Stimulated activated CD8-positive, alpha-beta memory T cell treated with anti-CD3 and anti-CD28 coated beads, Interleukin-7, amount 100 ng/mL, for 48 hours (primary cell): ENCODE measurements around the gene PLEKHA7.
"Not testable (repeated sequence)": the region's sequence is repeated elsewhere in the genome, so short reads cannot be mapped to it uniquely, and the experiment has no call there.

ENCODE experiments used
- DNase-seq, 2 donors: peaks; one replicate each; pipeline ENCODE4 v3.0.0-alpha.2; 2020; ENCODE audit warnings: low read depth in 1 of 2; ENCODE audit errors: extremely low read depth in 1 of 2

Gene PLEKHA7

DNA sequence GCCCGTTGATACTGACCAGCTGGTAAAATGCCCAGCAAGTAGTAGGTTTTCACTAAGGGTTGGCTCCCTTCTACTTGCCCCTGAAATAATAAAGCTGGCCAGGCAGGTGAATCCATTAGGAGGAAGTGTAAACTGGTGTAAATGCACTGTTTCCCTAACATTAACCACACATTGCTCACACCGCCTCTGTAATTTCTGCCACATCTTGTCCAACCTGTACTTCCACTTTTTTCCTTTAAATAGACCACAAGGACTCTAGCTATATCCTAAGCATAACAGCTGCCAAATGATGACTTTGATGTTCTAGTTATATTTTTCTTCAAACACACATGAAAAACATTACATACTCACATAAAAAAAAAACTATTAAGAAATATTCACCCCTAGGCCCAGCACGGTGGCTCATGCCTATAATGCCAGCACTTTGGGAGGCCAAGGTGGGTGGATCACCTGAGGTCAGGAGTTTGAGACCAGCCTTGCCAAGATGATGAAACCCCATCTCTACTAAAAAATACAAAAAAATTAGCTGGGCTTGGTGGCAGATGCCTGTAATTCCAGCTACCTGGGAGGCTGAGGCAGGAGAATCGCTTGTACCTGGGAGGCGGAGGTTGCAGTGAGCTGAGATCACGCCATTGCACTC lies 95.6 kb downstream of the PLEKHA7 start:
- not testable (repeated sequence) for DNase-seq

GRCh38 chr11:16917941-16918340 lies 96.3 kb downstream of the PLEKHA7 start:
- DNase-seq = no peak

GRCh38 chr11:16912692-16913111 lies 101.5 kb downstream of the PLEKHA7 start:
- no peak for DNase-seq

GRCh38 chr11:16911658-16912057 lies 102.6 kb downstream of the PLEKHA7 start:
- DNase-seq = no peak

- DNase-seq = no peak
Observed at GRCh38 chr11:16911186-16911585, 103.0 kb downstream of the PLEKHA7 start.

GRCh38 chr11:16909359-16910035 lies 104.7 kb downstream of the PLEKHA7 start:
- no peak for DNase-seq

DNA sequence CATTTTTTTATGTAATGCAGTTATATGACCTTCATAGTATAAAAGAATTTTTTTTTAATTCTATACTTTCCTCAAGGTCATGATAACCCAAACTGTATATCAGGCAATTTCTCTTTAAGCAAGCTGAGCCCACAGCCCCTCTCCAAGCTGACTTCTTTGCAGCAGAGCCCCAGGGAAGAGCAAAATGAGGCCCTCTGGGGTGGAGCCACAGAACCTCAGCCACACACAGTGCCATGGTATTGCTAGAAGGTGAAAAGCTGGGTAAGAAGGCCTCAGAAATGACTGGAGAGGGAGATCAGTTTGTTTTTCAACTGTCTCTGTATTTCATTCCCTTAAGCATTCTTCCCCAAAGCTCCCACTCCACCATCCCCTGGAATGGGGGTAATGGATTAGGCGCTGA lies 108.8 kb downstream of the PLEKHA7 start:
- no peak for DNase-seq

- not testable (repeated sequence) for DNase-seq
Observed at GRCh38 chr11:16904761-16905160, 109.5 kb downstream of the PLEKHA7 start.

DNA sequence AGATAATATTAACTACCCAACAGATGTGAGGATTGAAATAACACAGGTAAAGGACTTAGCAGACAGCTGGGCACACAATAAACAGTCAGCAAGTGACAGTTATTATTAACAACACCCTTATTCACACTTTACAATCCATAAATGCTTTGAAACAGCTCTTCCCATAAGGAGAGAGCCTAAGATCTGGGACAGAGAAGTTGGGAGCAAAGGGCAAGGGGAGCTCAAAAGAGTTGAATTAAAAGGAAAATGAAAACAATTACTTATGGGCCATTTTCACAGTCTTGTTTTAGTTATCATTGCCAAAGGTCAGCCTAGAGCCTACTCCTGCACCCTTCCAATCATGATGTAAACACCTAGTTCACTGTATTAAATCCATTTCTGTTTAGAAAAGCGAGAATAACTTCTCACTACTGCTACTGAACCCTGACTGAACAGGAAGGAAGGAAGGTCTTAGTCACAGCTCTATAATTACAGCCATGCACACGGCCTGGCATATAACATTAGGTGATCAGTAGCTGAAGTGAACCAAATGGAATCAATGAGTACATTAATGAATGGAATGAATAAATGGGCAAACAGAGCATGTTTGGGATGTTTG lies 111.3 kb downstream of the PLEKHA7 start:
- no peak for DNase-seq

GRCh38 chr11:16902182-16902581 lies 112.0 kb downstream of the PLEKHA7 start:
- peak in 1 of 2 donors; percentile 25 for DNase-seq

DNA sequence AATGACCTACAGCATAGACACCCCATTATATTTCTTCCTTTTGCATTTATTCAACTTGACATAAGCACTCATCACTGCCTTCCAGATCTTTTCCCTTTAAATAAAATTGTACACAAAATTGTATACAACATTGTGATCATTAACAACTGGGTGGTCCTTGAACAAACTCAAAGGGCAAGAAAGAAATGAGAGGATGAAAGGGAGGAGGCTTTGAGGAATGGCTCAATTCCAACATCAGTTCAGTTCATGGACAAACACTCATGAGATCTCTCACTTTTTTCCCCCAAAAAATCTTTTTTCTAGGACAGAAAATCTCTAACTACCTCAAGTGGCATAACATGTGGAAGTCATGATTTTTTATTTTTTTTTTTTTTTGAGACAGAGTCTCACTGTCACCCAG lies 113.7 kb downstream of the PLEKHA7 start:
- DNase-seq = no peak

DNA sequence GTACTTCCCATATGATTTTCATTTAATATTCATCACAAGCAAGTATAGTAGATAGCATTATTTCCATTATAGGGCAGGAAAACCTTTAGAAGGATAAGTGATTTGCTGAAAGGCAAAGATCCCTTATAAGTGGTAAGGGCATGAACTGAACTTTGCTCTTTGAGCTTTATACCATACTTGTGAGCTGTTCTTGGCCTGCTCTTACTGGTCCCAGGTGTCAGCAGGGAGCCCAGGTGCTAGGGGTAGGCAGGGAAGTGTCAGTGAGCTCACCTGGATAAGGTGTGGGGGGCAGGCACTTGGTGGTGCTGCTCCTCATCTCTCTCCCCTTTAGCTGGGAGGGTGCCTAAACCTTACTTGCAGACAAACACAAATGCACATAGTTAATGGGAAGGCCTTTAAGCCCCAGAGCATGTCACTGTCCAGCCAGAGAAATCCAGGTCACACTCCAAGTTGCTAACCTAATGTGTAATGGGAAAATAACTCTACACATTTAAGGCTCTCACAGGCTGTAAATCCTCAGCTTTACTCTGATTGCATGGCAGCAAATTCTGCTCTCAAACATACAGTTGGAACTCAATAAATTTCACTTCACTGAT lies 114.4 kb downstream of the PLEKHA7 start:
- DNase-seq = no peak

DNA sequence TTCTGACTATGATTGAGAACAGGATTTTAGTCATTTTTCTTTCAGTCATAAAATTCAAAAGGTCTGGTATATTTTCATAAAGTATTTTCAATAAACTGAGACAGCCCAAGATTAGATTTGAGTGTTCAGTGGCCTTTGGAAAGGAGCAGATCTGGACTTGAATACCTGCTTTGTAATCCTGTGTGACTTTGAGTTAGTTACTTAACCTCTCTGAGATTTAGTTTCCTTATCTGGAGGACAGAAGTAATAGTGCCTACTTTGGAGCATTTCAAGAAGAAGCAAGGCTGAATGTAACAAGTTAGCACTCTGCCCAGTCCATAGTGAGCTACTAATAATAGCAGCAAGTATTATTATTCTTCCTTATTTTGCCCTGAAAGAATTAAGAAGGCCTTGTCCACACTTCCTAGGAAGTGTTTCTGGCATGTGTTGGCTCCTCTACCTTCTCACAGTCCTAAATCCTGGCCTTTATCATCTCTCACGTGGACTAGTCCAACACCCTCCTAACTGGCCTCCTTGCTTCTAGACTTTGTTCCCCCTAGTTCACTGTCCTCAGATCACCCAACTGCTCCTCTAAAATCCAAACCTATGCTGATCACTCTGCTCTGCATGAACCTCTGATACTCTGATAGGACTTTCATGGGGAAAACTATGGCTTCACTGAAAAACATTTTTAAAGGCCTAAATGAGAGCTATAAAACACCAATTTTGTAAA lies 115.8 kb downstream of the PLEKHA7 start:
- no peak for DNase-seq

DNA sequence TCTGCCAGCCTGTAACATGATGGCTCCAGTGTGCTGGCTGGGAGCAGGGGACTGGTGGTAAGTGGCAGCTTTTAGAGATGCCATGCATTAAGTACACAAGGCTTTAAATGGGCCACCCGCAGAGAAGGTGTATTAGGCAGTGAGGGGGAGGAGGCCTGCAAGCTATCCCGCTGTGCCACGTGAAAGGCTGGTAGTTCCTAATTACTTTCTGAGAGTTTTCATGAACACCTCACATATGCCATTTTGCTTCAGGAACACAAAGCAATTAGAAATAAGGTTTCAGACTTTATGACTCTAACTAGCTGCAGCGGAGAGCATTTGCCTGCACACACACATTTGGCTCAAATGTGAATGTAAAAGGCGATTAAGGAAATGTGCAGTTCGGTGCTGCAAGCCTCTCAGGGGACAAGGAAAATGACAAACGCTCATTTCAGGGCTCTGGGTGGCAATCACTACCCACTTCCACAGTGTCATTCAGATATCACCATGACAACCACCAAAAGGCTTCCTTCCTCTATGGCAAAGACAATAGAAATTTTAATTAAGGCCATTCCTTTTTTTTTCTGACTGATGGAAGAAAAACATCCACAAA lies 116.6 kb downstream of the PLEKHA7 start:
- no peak for DNase-seq

DNA sequence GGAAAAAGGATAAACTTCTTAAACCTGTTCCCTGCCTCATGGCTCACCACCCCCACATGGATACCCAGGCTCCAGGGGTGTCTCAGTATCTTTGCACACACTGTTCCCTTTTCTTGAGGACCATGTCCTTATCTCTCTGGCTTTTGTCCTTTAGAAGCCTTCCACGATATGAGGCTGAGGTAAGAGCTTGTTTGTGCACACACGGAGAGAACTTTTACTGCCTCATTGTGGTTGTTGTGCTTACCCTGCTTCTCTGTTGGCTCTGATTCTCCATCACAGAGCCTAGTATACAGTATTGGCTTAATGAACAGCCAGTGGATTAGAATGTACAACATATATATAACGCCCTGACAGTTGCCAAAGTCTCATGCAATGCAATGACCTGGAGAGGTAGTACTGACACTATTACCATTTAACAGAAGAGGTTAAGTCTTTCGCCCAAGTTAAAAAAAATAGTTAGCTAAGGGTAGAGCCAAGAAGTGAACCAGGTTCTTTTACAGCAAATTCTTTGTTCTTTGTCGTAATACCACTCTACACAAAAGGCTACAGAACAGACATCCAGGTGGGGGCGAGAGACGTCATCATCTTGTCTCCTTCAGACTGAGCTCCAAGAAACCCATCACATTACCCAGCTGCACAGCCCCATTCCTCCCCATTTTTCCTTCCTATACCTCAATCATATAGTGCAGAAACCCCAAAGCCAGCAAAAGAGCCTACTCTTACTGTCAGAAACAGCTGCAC lies 117.3 kb downstream of the PLEKHA7 start:
- no peak for DNase-seq

DNA sequence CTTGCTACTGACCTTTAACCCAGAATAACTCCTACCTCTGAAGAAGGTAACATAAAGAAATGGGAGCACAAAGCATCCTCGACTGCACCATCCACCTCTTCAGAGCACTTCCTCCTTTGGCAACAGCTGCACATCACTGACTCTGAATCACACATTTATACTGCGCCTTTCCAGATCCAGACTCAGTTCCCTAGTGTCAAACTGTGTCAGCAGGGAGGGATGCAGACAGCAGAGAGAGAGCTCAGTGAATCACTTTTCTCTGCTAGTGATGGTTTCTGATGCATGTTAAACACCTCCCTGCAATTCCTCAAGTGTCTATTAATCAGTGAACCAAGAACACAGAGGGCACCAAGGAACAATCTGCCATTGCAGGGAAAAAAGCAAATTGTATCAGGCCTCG lies 118.9 kb downstream of the PLEKHA7 start:
- no peak for DNase-seq

GRCh38 chr11:16893456-16894066 lies 120.7 kb downstream of the PLEKHA7 start:
- no peak for DNase-seq

GRCh38 chr11:16891964-16892363 lies 122.2 kb downstream of the PLEKHA7 start:
- no peak for DNase-seq

DNA sequence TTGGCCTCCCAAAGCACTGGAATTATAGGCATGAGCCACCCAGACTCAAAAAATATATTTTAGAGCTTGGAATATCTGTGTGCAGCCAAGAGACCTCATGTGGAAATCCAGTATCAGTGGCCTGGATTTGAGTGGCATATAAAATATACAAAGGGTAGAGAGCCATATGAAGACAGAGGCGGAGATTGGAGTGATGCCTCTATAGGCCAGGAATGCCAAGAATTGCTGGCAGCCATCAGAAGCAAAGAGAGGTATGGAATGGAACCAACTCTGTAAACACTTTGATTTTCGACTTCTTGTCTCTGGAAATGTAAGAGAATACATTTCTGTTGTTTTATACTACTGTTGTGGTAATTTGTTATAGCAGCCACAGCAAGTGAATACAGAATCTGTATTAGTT lies 123.0 kb downstream of the PLEKHA7 start:
- DNase-seq = no peak

GRCh38 chr11:16890442-16890841 lies 123.8 kb downstream of the PLEKHA7 start:
- no peak for DNase-seq
